Astrocyte of the cerebellum (primary cell): ENCODE data around the gene RP2.

Experiments
- DNase-seq: peaks from one replicate; pipeline ENCODE4 v3.0.0-alpha.2; 2011; ENCODE audit warnings: low read depth
- H3K4me3 ChIP-seq: 2 replicates; pipeline ENCODE4 v1.5.1; 2011; ENCODE audit warnings: mild to moderate bottlenecking, low read depth, low read length, moderate library complexity
- CTCF ChIP-seq: IDR thresholded peaks from 2 replicates; pipeline ENCODE4 v1.5.1; 2012; ENCODE audit warnings: low read length, low read depth, moderate library complexity, mild to moderate bottlenecking; ENCODE audit errors: missing control alignments
- in situ Hi-C: cut with HindIII; loops from 2 replicates; pipeline ENCODE4 v1.10.0; 2017; ENCODE audit warnings: low sequenced_read_pairs

The RP2 gene

GRCh38 chrX:46836701-46837557 lies at the start of gene RP2:
RP2 (plus strand) TSS chrX:46837043; CDS start chrX:46837101, 58 bp downstream.
- in situ Hi-C loops, result no loop called here
- DNase-seq, result peak; percentile 84
- TF ChIP-seq CTCF, result peak; percentile 9

GRCh38 chrX:46788902-46789301 lies 47.9 kb upstream of the RP2 start:
- H3K4me3 ChIP-seq, result no peak overlapping the region
- TF ChIP-seq CTCF, result no peak
- in situ Hi-C loops, result no loop called here
- no peak for DNase-seq

More at GRCh38 chrX:46836701-46837557, at the start of gene RP2:
- peak within 1 kb of the TSS; percentile 78 for H3K4me3 ChIP-seq

- in situ Hi-C loops, result no loop called here
- DNase-seq, result peak; percentile 91
- TF ChIP-seq CTCF, result no peak
- H3K4me3 ChIP-seq, result no peak overlapping the region
These were observed 44.7 kb upstream of the RP2 start for GRCh38 chrX:46791927-46792809.

- DNase-seq, result no peak
- TF ChIP-seq CTCF, result no peak
- in situ Hi-C loops, result no loop called here
- H3K4me3 ChIP-seq, result no peak overlapping the region
These were observed 44.0 kb upstream of the RP2 start for GRCh38 chrX:46792810-46793188.

- TF ChIP-seq CTCF, result no peak
- no peak for DNase-seq
- in situ Hi-C loops, result no loop called here
- H3K4me3 ChIP-seq, result no peak overlapping the region
These were observed 43.3 kb upstream of the RP2 start for GRCh38 chrX:46793386-46794143.
